Measurements from ENCODE around the gene OXGR1.
"Not testable (repeated sequence)": the region's sequence is repeated elsewhere in the genome, so short reads cannot be mapped to it uniquely, and the experiment has no call there.

OXGR1 gene

DNA sequence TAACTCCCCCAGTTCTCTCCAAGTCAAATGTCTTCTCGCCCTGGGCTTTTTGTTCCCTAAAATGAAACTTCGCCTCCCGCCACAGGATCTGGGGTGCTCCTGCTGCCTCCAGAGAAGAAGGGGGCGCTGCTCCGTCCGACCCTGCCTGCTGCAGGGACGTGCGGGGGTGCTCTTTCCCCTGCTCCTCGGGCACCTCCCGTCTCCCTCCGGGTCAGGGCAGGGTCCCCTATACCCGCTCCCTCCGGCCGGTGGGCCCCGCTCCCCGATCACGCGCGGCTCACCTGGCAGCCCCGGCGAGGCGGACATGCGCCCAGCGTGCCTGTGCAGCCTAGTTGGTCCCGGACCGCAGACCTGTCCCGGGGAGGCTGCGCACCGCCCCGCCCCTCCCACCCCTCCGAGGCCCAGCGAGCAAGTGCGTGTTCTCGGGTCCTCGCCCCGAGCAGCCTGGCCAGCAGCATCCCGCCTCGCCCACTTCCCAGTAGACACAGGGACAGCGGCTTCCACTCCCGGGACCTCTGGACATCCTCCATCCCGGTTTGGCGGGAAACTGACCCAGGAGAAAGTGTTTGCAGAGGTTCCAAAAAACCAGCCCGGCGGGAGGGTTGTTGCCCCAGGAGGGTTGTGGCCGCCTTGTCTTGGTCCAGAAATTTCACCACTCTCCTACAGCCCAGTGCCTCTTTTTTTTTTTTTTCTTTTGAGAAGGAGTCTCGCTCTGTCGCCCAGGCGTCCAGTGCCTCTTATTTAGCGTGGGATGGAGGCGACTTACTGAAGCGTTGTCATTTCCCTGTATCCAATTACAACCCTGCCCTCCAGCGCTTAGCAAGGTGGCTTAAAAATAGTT lies at the start of gene OXGR1:
OXGR1 (minus strand) TSS at position 460 of the 841 bp plus-strand sequence. CDS start 6,717 bp downstream, outside the sequence.
- Histone ChIP-seq H3K27ac (ENCODE audit: low read length) (no peak within 1 kb of the TSS), H3K9me3 (ENCODE audit: insufficient read depth, low read depth, low read length) (no peaks in the 10 kb centered on the region), H3K36me3 (ENCODE audit: insufficient read depth, low read depth, low read length) (no peaks in the 10 kb centered on the region), H3K27me3 (ENCODE audit: insufficient read depth, low read length) (peaks cover 83% of the 10 kb centered on the region), H3K9ac (ENCODE audit: low read depth, low read length) (peak within 1 kb of the TSS; percentile 69; the same call in 1 of the 2 replicates), H3K4me1 (ENCODE audit: insufficient read depth, low read length) (no peaks in the 10 kb centered on the region; the same call in 1 of the 2 replicates), H3K4me3 (ENCODE audit: low read length) (peak within 1 kb of the TSS; percentile 83)

DNA sequence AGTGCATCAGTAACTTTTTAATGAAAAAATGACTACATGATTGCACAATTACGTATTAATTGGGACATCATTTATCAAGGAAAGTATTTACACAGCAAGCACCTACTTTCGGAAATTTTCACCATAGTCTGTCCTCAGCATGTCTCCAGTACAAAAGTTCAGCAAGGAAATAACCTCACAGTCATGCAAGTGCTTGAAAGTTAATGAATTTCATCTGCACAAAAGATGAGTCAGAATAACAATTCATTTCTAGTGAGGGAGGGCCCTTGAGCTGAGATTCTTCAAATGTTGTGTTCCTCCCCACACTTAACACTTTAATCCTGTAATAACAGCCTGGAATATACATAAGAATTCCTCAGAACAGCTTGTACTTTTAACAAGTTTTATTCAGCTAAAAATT lies 49.0 kb upstream of the OXGR1 start:
- Histone ChIP-seq H3K4me1 (ENCODE audit: insufficient read depth, low read length) (peaks cover 7% of the 10 kb centered on the region; the same call in 1 of the 2 replicates), H3K27ac (ENCODE audit: low read length) (no peak overlapping the region), H3K9me3 (ENCODE audit: insufficient read depth, low read depth, low read length) (no peaks in the 10 kb centered on the region), H3K4me3 (ENCODE audit: low read length) (no peak overlapping the region), H3K9ac (ENCODE audit: low read depth, low read length) (no peak overlapping the region), H3K36me3 (ENCODE audit: insufficient read depth, low read depth, low read length) (no peaks in the 10 kb centered on the region), H3K27me3 (ENCODE audit: insufficient read depth, low read length) (no peaks in the 10 kb centered on the region)

DNA sequence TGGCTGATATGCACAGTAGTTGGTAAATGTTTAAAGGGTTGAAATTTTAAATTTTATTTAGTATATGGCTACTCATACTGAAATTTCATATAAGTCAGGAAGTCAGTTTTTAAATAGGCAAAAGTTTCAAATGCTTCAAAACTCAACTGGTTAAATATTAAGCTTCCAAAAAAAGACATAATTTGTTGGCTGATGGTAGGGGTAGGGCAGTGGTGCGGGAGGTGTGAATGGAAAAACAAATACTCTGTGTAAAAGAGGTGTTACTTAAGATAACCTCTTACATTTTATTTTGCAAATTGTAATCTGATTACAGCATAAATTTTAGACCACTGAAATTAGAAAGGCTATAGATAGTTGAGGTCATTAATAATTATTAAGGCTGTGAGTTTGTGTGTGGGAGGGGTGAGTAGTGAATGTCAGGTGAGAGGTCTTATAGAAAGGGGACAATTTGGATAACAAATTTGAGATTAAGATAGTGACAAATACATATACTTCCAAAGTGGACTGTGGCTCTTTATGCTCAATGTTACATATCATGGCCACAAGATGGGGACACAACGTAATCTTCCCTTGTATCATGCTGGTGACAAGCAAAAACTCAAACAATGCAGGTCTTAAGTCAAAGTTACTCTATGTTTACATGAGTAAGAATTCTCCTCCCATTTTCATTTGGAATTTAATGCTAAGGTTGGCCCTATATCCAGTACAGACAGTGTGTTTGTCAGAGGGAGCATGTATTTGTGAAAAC lies 36.6 kb upstream of the OXGR1 start:
- Histone ChIP-seq H3K27ac (ENCODE audit: low read length) (no peak overlapping the region), H3K9me3 (ENCODE audit: insufficient read depth, low read depth, low read length) (no peaks in the 10 kb centered on the region), H3K4me1 (ENCODE audit: insufficient read depth, low read length) (no peaks in the 10 kb centered on the region), H3K36me3 (ENCODE audit: insufficient read depth, low read depth, low read length) (no peaks in the 10 kb centered on the region), H3K27me3 (ENCODE audit: insufficient read depth, low read length) (no peaks in the 10 kb centered on the region), H3K4me3 (ENCODE audit: low read length) (no peak overlapping the region), H3K9ac (ENCODE audit: low read depth, low read length) (no peak overlapping the region)

DNA sequence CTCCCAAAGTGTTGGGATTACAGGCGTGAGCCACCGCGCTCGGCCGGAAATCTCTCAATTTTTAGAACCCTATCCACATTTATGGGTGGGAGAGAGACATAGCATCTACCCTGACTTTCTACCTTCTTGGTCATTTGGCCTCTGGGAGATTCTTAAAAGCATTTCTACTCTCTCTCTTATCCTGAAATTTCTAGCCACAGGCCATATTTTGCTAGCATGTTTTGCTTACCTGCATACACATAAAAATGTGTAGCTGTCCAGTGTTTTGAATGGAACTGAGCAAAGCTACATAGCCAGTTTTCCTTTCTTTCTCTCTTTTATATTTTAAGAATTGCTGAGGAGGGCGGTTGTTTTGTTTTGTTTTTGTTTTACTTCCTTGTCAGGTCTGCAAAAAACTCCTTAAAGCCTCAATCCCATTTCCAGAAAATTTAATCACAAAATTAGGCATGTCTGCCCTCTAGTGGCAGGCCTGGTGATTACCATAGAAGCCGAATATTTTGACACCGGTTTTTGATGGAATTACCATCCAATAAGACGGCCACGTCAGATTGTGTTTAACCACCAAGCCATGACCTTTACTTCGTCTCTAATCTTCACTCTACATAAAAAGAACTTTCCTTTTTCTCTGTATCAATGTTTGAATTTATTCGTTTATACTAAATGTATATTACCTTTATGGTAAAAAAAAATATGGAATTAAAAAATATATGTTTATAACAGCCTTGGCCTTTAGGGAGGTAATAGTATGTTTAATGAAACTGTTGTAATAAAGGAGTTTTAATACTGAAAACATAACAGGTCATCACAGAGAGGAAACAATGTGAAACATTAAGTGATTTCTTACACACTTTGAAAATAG lies 34.4 kb upstream of the OXGR1 start:
- Histone ChIP-seq H3K36me3 (ENCODE audit: insufficient read depth, low read depth, low read length) (no peaks in the 10 kb centered on the region), H3K9me3 (ENCODE audit: insufficient read depth, low read depth, low read length) (no peaks in the 10 kb centered on the region), H3K27ac (ENCODE audit: low read length) (no peak overlapping the region), H3K9ac (ENCODE audit: low read depth, low read length) (no peak overlapping the region), H3K4me3 (ENCODE audit: low read length) (no peak overlapping the region), H3K27me3 (ENCODE audit: insufficient read depth, low read length) (no peaks in the 10 kb centered on the region), H3K4me1 (ENCODE audit: insufficient read depth, low read length) (no peaks in the 10 kb centered on the region)

DNA sequence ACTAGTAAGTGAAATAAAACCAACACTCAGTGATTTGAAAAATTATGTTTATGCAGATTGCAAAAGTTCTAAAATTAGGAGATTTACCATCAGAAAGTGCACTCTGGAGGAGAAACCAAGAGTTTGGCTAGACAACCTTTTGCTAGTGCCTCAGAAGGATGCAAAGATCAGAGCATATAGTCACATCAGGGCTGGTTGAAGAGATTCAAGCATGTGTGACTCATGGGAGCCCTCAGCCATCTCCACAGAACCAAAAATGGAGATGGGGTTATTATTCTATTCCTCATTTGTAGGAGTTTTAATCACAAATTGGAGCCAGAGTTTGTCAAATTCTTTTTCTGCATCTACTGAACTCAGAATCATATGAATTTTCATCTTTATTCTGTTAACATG lies 32.9 kb upstream of the OXGR1 start:
- Histone ChIP-seq H3K27ac (ENCODE audit: low read length) (no peak overlapping the region), H3K27me3 (ENCODE audit: insufficient read depth, low read length) (no peaks in the 10 kb centered on the region), H3K4me1 (ENCODE audit: insufficient read depth, low read length) (no peaks in the 10 kb centered on the region), H3K9ac (ENCODE audit: low read depth, low read length) (no peak overlapping the region), H3K9me3 (ENCODE audit: insufficient read depth, low read depth, low read length) (no peaks in the 10 kb centered on the region), H3K36me3 (ENCODE audit: insufficient read depth, low read depth, low read length) (no peaks in the 10 kb centered on the region), H3K4me3 (ENCODE audit: low read length) (no peak overlapping the region)

DNA sequence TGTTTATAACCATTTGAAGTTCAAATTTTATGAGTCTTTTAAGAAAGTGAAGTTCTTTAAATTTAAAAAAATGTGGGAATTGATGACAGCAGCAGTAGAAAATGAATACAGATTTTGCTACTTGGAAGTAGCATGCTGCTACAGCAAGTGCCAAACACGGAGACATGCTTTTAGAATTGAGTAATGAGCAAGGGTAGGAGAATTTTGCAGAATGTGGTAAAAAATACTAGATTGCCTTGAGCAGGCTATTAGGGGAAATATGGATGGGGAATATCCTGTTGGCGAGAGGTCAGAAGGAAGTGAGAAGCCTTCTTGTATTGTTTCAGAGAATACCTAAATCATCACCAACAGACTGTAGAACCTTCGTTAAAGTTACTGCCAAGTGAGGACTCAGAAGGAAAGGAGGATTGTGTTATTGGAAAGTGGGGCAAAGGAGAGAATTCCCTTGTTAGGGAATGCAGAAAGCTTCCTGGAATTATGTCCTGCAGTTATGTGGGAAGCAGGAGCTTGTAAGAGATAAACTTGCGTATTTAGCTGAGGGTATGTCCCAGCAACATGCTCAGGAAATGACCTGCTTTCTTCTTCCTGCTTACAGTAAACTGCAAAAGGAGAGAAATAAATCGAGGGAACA lies 32.4 kb upstream of the OXGR1 start:
- Histone ChIP-seq H3K4me3 (ENCODE audit: low read length) (no peak overlapping the region), H3K4me1 (ENCODE audit: insufficient read depth, low read length) (no peaks in the 10 kb centered on the region), H3K9me3 (ENCODE audit: insufficient read depth, low read depth, low read length) (no peaks in the 10 kb centered on the region), H3K27ac (ENCODE audit: low read length) (no peak overlapping the region), H3K36me3 (ENCODE audit: insufficient read depth, low read depth, low read length) (no peaks in the 10 kb centered on the region), H3K9ac (ENCODE audit: low read depth, low read length) (no peak overlapping the region), H3K27me3 (ENCODE audit: insufficient read depth, low read length) (no peaks in the 10 kb centered on the region)

DNA sequence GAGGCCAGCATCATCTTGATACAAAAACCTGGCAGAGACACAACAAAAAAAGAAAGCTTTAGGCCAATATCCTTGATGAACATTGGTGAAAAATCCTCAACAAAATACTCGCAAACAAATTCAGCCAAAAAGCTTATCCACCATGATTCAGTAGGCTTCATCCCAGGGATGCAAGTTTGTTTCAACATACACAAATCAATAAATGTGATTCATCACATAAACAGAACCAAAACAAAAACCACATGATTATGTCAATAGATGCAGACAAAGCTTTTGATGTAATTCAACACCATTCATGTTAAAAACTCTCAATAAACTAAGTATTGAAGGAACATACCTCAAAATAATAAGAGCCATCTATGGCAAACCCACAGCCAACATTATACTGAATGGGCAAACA lies 29.5 kb upstream of the OXGR1 start:
- H3K4me1 ChIP-seq (ENCODE audit: insufficient read depth, low read length); H3K27ac ChIP-seq (ENCODE audit: low read length); H3K4me3 ChIP-seq (ENCODE audit: low read length); H3K36me3 ChIP-seq (ENCODE audit: insufficient read depth, low read depth, low read length); H3K9me3 ChIP-seq (ENCODE audit: insufficient read depth, low read depth, low read length); H3K27me3 ChIP-seq (ENCODE audit: insufficient read depth, low read length); H3K9ac ChIP-seq (ENCODE audit: low read depth, low read length): not testable (repeated sequence)

DNA sequence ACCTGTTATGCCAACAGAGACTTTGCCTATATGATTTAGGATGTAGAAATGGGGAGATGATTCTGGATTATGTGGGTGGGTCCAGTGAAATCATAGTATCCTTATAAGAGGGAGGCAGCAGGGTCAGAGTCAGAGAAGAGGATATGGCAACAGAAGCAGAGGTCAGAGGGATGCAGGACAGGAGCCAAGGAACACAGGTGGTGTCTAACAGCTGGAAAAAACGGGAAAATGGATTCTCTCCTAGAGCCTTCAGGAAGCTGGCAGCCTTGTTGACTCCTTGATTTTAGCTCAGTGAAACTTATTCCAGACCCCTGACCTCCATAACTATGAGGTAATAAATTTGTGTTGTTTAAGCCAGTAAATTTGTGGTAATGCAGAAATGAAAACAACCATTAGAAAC lies 28.8 kb upstream of the OXGR1 start:
- Histone ChIP-seq H3K27me3 (ENCODE audit: insufficient read depth, low read length) (no peaks in the 10 kb centered on the region), H3K27ac (ENCODE audit: low read length) (no peak overlapping the region), H3K9ac (ENCODE audit: low read depth, low read length) (no peak overlapping the region), H3K36me3 (ENCODE audit: insufficient read depth, low read depth, low read length) (no peaks in the 10 kb centered on the region), H3K9me3 (ENCODE audit: insufficient read depth, low read depth, low read length) (no peaks in the 10 kb centered on the region), H3K4me1 (ENCODE audit: insufficient read depth, low read length) (no peaks in the 10 kb centered on the region), H3K4me3 (ENCODE audit: low read length) (no peak overlapping the region)

DNA sequence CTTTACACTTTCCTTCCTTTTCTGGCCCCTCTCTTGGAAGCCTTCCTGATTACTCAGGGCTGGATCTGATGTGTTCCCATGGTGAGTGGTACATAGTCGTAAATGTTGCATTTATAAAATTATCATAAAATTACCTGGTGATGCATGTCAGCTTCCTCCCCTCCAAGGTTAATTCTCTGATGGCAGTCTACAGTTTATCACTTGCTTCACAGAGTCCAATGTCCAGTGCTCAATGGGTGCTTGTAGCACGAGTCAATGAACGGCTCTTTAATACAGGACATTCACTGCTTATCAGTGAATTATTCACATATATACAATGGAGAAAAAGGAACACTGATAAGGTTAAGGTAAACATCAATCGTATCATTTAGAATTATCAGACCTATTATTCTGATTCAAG lies 27.0 kb upstream of the OXGR1 start:
- H3K9me3 ChIP-seq (ENCODE audit: insufficient read depth, low read depth, low read length): no peaks in the 10 kb centered on the region
- H3K9ac ChIP-seq (ENCODE audit: low read depth, low read length): no peak overlapping the region
- H3K27ac ChIP-seq (ENCODE audit: low read length): no peak overlapping the region
- H3K4me3 ChIP-seq (ENCODE audit: low read length): no peak overlapping the region
- no peaks in the 10 kb centered on the region for H3K36me3 ChIP-seq (ENCODE audit: insufficient read depth, low read depth, low read length)
- H3K4me1 ChIP-seq (ENCODE audit: insufficient read depth, low read length): no peaks in the 10 kb centered on the region
- no peaks in the 10 kb centered on the region for H3K27me3 ChIP-seq (ENCODE audit: insufficient read depth, low read length)

DNA sequence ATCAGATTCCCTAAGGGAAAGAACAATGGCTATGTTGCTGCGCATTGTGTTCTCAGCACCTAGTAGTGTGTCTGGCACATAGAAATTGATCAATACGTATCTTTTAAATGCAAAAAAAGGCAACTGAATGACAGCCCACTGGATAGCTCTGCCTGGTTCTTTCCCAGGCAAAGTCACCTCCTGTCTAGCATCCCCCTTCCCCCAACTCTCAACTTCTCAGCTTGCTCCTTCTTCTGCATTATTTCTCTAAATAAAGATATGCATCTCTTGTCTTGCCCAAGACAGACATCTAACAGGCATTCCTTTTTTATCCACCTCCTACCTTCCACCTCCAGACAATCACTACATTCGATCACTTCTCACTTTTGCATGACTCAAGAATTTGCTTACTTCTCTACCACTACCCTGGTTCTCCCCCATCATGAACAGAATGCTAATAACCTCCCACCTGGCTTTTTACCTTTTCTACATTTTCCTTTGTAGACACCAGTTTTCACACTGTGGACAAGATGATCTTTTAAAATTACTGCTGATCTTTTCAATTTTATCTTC lies 26.5 kb upstream of the OXGR1 start:
- H3K9ac ChIP-seq (ENCODE audit: low read depth, low read length): no peak overlapping the region
- H3K4me3 ChIP-seq (ENCODE audit: low read length): no peak overlapping the region
- no peaks in the 10 kb centered on the region for H3K27me3 ChIP-seq (ENCODE audit: insufficient read depth, low read length)
- no peaks in the 10 kb centered on the region for H3K36me3 ChIP-seq (ENCODE audit: insufficient read depth, low read depth, low read length)
- no peak overlapping the region for H3K27ac ChIP-seq (ENCODE audit: low read length)
- H3K4me1 ChIP-seq (ENCODE audit: insufficient read depth, low read length): no peaks in the 10 kb centered on the region
- H3K9me3 ChIP-seq (ENCODE audit: insufficient read depth, low read depth, low read length): no peaks in the 10 kb centered on the region

DNA sequence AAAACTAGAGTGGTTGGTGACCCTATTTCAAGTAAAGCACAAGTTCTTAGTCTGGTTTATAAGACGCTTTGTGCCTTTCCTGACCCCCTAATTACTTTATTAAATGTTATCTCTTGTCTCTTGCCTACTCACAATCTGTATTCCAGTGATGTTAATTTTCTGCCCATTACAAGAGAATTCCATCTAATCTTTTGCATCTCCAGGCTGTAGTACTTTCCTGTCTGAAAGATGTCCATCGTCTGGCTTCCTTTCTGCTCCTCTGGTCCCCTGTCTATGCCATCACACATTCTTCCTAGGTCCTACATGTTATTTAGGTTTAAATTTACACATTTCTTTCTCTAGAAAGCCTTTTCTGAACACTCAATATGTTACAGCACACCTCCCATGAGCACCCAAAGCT lies 25.9 kb upstream of the OXGR1 start:
- no peaks in the 10 kb centered on the region for H3K27me3 ChIP-seq (ENCODE audit: insufficient read depth, low read length)
- H3K9ac ChIP-seq (ENCODE audit: low read depth, low read length): no peak overlapping the region
- no peaks in the 10 kb centered on the region for H3K36me3 ChIP-seq (ENCODE audit: insufficient read depth, low read depth, low read length)
- H3K9me3 ChIP-seq (ENCODE audit: insufficient read depth, low read depth, low read length): no peaks in the 10 kb centered on the region
- no peak overlapping the region for H3K4me3 ChIP-seq (ENCODE audit: low read length)
- no peak overlapping the region for H3K27ac ChIP-seq (ENCODE audit: low read length)
- H3K4me1 ChIP-seq (ENCODE audit: insufficient read depth, low read length): no peaks in the 10 kb centered on the region
